Measurements from ENCODE around the gene SNRNP35.

DNA sequence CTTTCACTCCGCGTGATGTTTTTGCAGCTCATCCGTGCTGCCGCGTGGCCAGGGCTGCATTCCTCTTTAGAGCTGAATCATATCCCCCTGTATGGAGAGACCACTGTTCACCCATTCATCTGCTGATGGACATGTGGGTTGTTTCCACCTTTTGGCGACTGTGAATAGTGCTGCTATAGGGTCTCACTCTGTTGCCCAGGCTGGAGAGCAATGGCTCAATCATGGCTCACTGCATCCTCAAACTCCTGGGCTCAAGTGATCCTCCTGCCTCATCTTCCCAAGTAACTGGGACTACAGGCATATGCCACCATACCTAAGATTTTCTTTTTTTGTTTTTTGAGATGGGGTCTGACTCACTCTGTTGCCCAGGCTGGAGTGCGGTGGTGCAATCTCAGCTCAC is 39.1 kb downstream of the SNRNP35 start:
- no peak for TF ChIP-seq CTCF (IDR thresholded peaks at IDR 0.05; ENCODE audit: control extremely low read depth in 1 of 3, insufficient read depth in 1 of 3, low read depth in 1 of 3, low read length in 3 of 3)
- no peak for TF ChIP-seq POLR2A (IDR thresholded peaks at IDR 0.05; ENCODE audit: control extremely low read depth in 1 of 2, low read depth in 2 of 2, low read length in 2 of 2)
- TF ChIP-seq EZH2 (IDR thresholded peaks at IDR 0.05; ENCODE audit: low read depth, low read length, severe bottlenecking) = no peak
- TF ChIP-seq RAD21 (IDR thresholded peaks at IDR 0.05 in 1 of 2, conservative IDR thresholded peaks at IDR 0.05 in 1 of 2; ENCODE audit: low read depth in 2 of 2, low read length in 2 of 2) = no peak
- no peak for TF ChIP-seq ZNF274 (IDR thresholded peaks at IDR 0.05; ENCODE audit: borderline replicate concordance, extremely low read depth, low read length)
- no peak for TF ChIP-seq TAF1 (IDR thresholded peaks at IDR 0.05; ENCODE audit: low read depth, low read length)
- TF ChIP-seq TCF12 (IDR thresholded peaks at IDR 0.05; ENCODE audit: low read depth, low read length) = no peak
- no peak for TF ChIP-seq FOSL1 (IDR thresholded peaks at IDR 0.05; ENCODE audit: insufficient read depth, low read depth, low read length)
- TF ChIP-seq TAF7 (optimal IDR thresholded peaks at IDR 0.05; ENCODE audit: borderline replicate concordance, low read depth, low read length) = no peak
- TF ChIP-seq POLR2AphosphoS5 (IDR thresholded peaks at IDR 0.05; ENCODE audit: low read depth, low read length) = no peak
- TF ChIP-seq JUND (IDR thresholded peaks at IDR 0.05; ENCODE audit: low read length) = no peak
- TF ChIP-seq MAX (IDR thresholded peaks at IDR 0.05) = no peak
- TF ChIP-seq HDAC2 (IDR thresholded peaks at IDR 0.05; ENCODE audit: borderline replicate concordance in 1 of 2, low read depth in 2 of 2, low read length in 2 of 2) = no peak

Data from H1 (cell line).